DMS53 (cell line): Measurements from ENCODE around the gene BAK1.

Experiments used
- DNase-seq: peaks from one replicate; lab custom pipeline; 2025; lab: John Stamatoyannopoulos, UW

Gene BAK1

DNA sequence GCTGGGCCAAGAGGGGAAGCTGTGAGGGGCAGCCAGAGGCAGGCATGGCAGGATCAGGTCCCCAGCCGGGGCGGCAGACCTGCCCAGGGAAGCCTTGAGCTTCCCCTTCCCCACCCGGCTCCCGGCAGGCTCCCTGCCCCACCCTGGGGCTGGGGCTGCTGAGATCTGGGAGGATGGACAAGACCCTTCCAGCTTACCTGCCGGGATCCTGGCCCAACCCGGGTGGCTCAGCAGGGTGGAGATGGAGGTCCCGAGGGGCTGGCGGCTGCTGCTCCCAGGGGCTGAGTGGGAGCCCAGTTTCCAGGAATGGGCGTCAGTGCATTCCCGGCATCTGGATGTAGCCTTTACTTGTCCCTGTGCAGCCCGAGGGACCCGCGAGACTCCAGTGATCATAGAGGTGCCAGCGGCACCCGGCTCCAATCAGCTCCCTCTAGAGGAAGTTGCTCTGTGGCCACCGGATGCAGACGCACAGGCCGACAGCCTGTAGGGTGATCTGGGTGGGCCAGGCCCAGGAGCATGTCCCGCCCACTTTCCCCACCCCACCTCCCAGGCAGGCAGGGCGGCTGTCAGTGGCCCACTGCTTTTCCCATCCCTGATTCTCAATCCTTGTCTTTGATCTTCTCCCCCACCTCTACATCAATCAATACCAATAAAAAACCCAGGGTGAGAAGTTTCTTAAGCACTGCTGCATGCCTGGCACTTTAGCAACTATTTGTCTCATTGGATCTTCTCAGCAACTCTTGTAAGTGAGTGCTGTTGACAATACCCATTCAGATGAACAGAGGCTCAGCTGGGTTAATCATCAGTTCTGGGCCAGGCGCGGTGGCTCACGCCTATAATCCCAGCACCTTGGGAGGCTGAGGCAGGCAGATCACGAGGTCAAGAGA is at the start of gene BAK1:
TSS of gene BAK1 (minus strand) at position 449 of the 887 bp plus-strand sequence. CDS start 2,672 bp downstream, outside the sequence.
- peak; percentile 96 for DNase-seq

GRCh38 chr6:33628401-33628964 is 48.4 kb upstream of the BAK1 start:
- DNase-seq = peak; percentile 91

- DNase-seq = no peak
Observed at GRCh38 chr6:33627876-33628275, 47.8 kb upstream of the BAK1 start.

- DNase-seq = no peak
Observed at GRCh38 chr6:33624856-33625255, 44.8 kb upstream of the BAK1 start.

DNA sequence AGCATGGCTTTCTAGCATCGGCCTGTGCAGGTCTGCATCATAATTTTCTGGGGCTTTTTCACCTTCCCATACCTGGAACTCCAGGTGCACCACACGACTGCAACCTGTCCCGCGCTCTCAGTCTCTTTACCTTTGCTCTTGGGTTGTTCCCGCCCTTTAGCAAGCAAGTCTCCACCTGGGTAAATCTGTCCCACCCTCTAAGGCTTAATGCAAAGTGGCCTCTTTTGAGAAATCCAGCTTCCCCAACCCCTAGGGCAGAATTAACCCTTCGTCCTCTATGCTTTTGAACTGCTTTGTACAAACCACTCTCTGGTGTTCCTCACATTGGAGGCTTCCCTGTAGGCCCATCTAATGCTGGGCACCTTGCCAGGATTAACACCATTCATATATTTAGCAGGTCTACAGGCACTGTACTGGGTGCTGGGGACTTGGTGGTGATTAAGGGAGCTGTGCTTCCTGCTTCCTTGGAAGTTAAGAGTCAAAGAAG is 43.9 kb upstream of the BAK1 start:
- peak; percentile 35 for DNase-seq

GRCh38 chr6:33622456-33623431 is 42.7 kb upstream of the BAK1 start:
- DNase-seq = peak; percentile 41

- peak; percentile 69 for DNase-seq
Observed at GRCh38 chr6:33621711-33622388, 41.8 kb upstream of the BAK1 start.

DNA sequence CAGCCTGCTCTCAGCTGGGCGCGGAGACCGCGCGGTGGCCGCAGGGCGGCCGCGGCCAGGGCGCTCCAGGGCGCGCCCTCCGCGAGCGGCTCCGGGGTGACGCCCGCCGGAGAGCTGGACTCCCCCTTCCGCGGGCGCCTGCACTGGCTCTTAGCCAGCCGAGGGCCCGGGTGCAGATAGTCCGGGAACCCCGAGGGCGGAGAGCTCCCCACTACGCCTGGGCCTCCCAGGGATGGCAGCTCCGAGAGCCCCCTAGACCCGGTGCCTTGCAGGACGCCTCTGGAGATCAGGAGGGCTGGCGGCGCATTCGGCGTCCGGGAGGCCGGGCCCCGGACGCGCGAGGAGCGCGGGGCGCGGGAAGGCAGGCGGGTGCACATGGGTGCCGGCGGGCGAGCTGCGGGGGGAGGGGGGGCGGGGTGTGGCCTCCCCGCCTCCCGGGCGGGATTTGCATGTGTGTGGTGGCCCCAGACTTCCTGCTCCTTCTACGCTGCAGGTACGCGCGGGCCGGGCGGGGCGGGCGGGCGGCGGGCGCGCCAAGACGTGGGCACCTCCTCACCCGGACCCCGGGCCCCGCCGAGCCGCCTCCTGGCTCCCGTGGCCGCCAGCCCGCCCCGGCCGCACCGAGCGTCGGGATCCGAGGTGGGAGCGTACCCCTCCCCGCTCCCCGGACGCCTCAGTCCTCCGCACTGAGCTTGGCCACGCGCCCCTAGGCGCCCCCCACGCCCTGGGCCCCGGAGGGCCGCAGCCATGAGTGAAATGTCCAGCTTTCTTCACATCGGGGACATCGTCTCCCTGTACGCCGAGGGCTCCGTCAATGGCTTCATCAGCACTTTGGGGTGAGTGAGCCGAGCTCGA is 41.0 kb upstream of the BAK1 start, which contains the start of gene ITPR3:
TSS of gene ITPR3 (plus strand) at position 467 of the 855 bp plus-strand sequence. CDS start at position 748, 281 bp downstream.
- peak; percentile 89 for DNase-seq

- DNase-seq = peak; percentile 71
Observed at GRCh38 chr6:33620158-33620855, 40.2 kb upstream of the BAK1 start.

DNA sequence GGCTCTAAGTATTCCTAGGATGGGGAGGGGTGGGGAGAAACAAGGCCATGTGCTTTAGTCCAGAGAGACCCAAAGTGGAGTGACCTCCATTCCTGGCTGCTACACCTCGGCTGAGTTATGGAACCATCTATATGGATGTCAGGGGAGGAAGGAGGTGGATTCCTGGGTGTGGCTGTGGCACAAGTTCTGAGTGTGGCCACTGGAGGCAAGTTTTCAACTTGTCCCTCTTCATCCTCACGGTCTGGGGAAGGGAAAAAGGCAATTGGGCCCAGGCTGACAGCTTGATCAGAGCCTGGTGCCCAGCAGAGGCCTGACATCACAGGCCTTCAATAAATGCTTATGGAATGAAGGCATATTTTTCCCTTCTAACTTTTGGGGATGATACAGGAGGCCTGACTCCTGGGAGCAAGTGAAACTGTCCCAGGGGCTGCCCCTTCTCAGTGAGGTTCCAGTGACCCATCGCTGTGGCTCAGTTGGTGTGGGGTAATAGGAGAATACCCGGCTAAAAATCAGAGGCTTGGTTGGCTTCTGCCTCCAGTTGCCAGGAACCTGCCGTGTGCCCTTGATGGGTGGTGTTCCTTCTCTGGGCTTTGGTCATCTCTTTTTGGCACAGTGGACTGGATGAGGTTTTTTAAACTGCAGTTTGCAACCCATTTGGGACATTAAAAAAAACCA is 39.2 kb upstream of the BAK1 start:
- no peak for DNase-seq

DNA sequence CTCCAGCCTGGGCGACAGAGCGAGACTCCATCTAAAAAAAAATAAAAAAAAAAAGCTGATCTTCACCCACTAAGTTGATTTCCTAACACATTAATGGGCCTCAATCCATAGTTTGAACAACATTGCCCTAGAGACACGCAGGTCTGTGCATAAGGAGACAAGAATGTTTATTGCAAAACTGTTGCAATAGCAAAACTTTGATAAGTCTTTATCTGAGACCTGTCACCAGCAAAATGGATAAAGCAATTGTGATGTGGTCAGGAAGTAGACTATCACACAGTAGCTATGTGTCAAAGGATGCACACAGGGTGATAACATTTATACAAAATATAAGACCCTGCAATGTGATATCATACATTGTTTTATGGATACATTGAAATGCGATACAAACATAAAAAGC is 36.8 kb upstream of the BAK1 start:
- DNase-seq = no peak

GRCh38 chr6:33616113-33616512 is 36.0 kb upstream of the BAK1 start:
- DNase-seq = no peak

- no peak for DNase-seq
Observed at GRCh38 chr6:33613795-33614168, 33.7 kb upstream of the BAK1 start.

GRCh38 chr6:33613146-33613794 is 33.2 kb upstream of the BAK1 start:
- no peak for DNase-seq

- DNase-seq = no peak
Observed at GRCh38 chr6:33610779-33611732, 31.0 kb upstream of the BAK1 start.

DNA sequence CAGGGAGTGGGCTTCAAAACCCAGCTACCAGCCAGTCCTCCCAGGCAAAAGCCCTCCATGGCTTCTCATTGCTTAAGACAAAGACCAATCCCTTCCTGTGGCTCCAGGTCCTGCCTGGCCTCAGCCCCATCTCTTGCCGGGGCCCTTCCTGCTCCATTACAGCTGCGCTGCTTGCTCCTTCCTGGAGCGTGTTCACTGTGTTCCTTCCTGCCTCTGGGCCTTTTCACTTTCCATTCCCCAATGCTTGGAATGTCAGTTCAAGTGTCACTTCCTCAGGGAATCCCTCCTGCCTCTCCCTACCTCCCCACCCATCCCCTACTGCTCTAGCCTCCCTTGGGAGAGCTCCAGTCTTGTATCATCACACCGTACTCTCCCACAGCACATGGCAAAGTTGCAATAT is 30.0 kb upstream of the BAK1 start:
- no peak for DNase-seq

- DNase-seq = no peak
Observed at GRCh38 chr6:33609528-33609927, 29.5 kb upstream of the BAK1 start.

GRCh38 chr6:33609019-33609418 is 28.9 kb upstream of the BAK1 start:
- DNase-seq = no peak
